Liver (tissue), 9 donors: ENCODE results near the gene UBA3. TPM values are rescaled to one million over a fixed set of nuclear protein-coding genes. Genes with fewer than 3 reads are reported as not detected.

Experiments used
- DNase-seq: peaks from one replicate; pipeline ENCODE4 v3.0.0-alpha.2; 2017; ENCODE audit warnings: low spot score
- H3K27ac ChIP-seq, 2 donors: one replicate each; pipeline ENCODE4 v1.7.0; 2013; ENCODE audit warnings: inconsistent platforms in 2 of 2, low read length in 2 of 2, control low read depth in 1 of 2, low read depth in 1 of 2, mild to moderate bottlenecking in 1 of 2
- H3K27me3 ChIP-seq, 4 donors: one replicate each; pipeline versions ENCODE4 v1.6.1 to v1.7.0; 2013; ENCODE audit warnings: low read length in 3 of 4, inconsistent platforms in 1 of 4, mild to moderate bottlenecking in 1 of 4, moderate library complexity in 1 of 4; ENCODE audit not compliant: control insufficient read depth in 4 of 4, insufficient read depth in 4 of 4
- H3K36me3 ChIP-seq, 4 donors: one replicate each; pipeline versions ENCODE4 v1.6.1 to v1.7.0; 2013; ENCODE audit warnings: low read length in 3 of 4, mild to moderate bottlenecking in 3 of 4, low read depth in 1 of 4, moderate library complexity in 1 of 4; ENCODE audit not compliant: control insufficient read depth in 4 of 4, insufficient read depth in 3 of 4
- H3K4me1 ChIP-seq, 4 donors: one replicate each; pipeline versions ENCODE4 v1.6.1 to v1.7.0; 2013; ENCODE audit warnings: low read length in 3 of 4, mild to moderate bottlenecking in 3 of 4, moderate library complexity in 1 of 4; ENCODE audit not compliant: control insufficient read depth in 4 of 4, insufficient read depth in 4 of 4
- H3K4me3 ChIP-seq, 3 donors: one replicate each; pipeline versions ENCODE4 v1.6.1 to v1.7.0; 2013; ENCODE audit warnings: low read length in 3 of 3, control low read depth in 1 of 3, low read depth in 1 of 3, mild to moderate bottlenecking in 1 of 3
- H3K9ac ChIP-seq, 2 donors: one replicate each; pipeline ENCODE4 v1.7.0; 2013; ENCODE audit warnings: low read length in 2 of 2, mild to moderate bottlenecking in 2 of 2, moderate library complexity in 2 of 2, control low read depth in 1 of 2, low read depth in 1 of 2
- H3K9me3 ChIP-seq, 4 donors: one replicate each; pipeline versions ENCODE4 v1.6.1 to v1.7.0; 2013; ENCODE audit warnings: low read length in 3 of 4; ENCODE audit not compliant: control insufficient read depth in 4 of 4
- ATF3 ChIP-seq: IDR thresholded peaks from 2 replicates; pipeline ENCODE4 v1.6.1; 2016; ENCODE audit warnings: antibody characterized with exemption
- EGR1 ChIP-seq, 2 donors: IDR thresholded peaks; 2 replicates each; pipeline ENCODE4 v1.6.1; 2016 to 2018; ENCODE audit warnings: antibody characterized with exemption in 2 of 2, low read depth in 2 of 2
- FOXA1 ChIP-seq: IDR thresholded peaks from 2 replicates; pipeline ENCODE4 v1.6.1; 2016; ENCODE audit warnings: antibody characterized with exemption
- FOXA2 ChIP-seq: IDR thresholded peaks from 2 replicates; pipeline ENCODE4 v1.6.1; 2016; ENCODE audit warnings: antibody characterized with exemption
- GABPA ChIP-seq, 2 donors: IDR thresholded peaks in 1 of 2; conservative IDR thresholded peaks in 1 of 2; 2 replicates each; pipeline ENCODE4 v1.6.1; 2016; ENCODE audit warnings: antibody characterized with exemption in 2 of 2, mild to moderate bottlenecking in 1 of 2, moderate library complexity in 1 of 2
- HNF4A ChIP-seq, 2 donors: conservative IDR thresholded peaks; 2 replicates each; pipeline ENCODE4 v1.6.1; 2016; ENCODE audit warnings: antibody characterized with exemption in 2 of 2, mild to moderate bottlenecking in 2 of 2
- HNF4G ChIP-seq: IDR thresholded peaks from 2 replicates; pipeline ENCODE4 v1.6.1; 2016; ENCODE audit warnings: antibody characterized with exemption
- JUND ChIP-seq, 2 donors: IDR thresholded peaks; 2 replicates each; pipeline ENCODE4 v1.6.1; 2016; ENCODE audit warnings: antibody characterized with exemption in 2 of 2
- NR2F2 ChIP-seq: IDR thresholded peaks from 2 replicates; pipeline ENCODE4 v1.6.1; 2016; ENCODE audit warnings: antibody characterized with exemption
- RAD21 ChIP-seq, 2 donors: IDR thresholded peaks; 2 replicates each; pipeline ENCODE4 v1.6.1; 2016; ENCODE audit warnings: antibody characterized with exemption in 2 of 2, mild to moderate bottlenecking in 2 of 2
- REST ChIP-seq: IDR thresholded peaks from 2 replicates; pipeline ENCODE4 v1.6.1; 2016; ENCODE audit warnings: antibody characterized with exemption, mild to moderate bottlenecking
- RXRA ChIP-seq, 2 donors: IDR thresholded peaks; 2 replicates each; pipeline ENCODE4 v1.6.1; 2017 to 2018; ENCODE audit warnings: antibody characterized with exemption in 2 of 2, mild to moderate bottlenecking in 1 of 2
- SP1 ChIP-seq: IDR thresholded peaks from 2 replicates; pipeline ENCODE4 v1.6.1; 2018; ENCODE audit warnings: antibody characterized with exemption, mild to moderate bottlenecking
- TAF1 ChIP-seq: conservative IDR thresholded peaks from 2 replicates; pipeline ENCODE4 v1.6.1; 2016; ENCODE audit warnings: antibody characterized with exemption, mild to moderate bottlenecking
- YY1 ChIP-seq: IDR thresholded peaks from 2 replicates; pipeline ENCODE4 v1.6.1; 2016; ENCODE audit warnings: antibody characterized with exemption, mild to moderate bottlenecking
- ZBTB33 ChIP-seq: IDR thresholded peaks from 2 replicates; pipeline ENCODE4 v1.6.1; 2016; ENCODE audit warnings: antibody characterized with exemption
- WGBS: extraction: QIAGEN DNeasy Blood & Tissue Kit; methylation state at CpG from one replicate; pipeline ENCODE4 v1.1.7; 2013; 5-methylcytosine and 5-hydroxymethylcytosine counted together
- polyA plus RNA-seq, 2 donors: library from polyadenylated mRNA; stranded (reverse) in 1 of 2; unstranded in 1 of 2; fragments of 200-250 nt in 1 of 2; fragments of >200 nt in 1 of 2; fragmentation: Nextera tagmentation in 1 of 2; extraction: Ambion mirVana in 1 of 2; gene quantifications; one replicate each; pipeline versions ENCODE4 v1.2.1 to v1.2.3, GENCODE V29; 2013 to 2015
- total RNA-seq, 2 donors: library from RNA; depleted of rRNA; stranded (reverse); fragments of >200 nt; gene quantifications; one replicate each; pipeline ENCODE4 v1.2.3, GENCODE V29; 2014
- TF ChIP-seq, protein P1 (sequence below): fragments of 150-350 bp; IDR thresholded peaks from 2 replicates; pipeline ENCODE4 v1.5.1; 2017; ENCODE audit warnings: improper control_type of control experiment, low read depth, low read length; ENCODE audit not compliant: missing input control
- TF ChIP-seq, protein P2 (sequence below): IDR thresholded peaks from 2 replicates; pipeline ENCODE4 v1.6.1; 2016; ENCODE audit warnings: antibody characterized with exemption
- donor health status: healthy.
- donor health status: healthy.
- donor health status: healthy.
- donor health status: healthy.
- donor health status: healthy.

Gene UBA3
- total and polyA plus RNA-seq, 4 donors = 13.1 to 34.4 (median 26.4) TPM

GRCh38 chr3:69110941-69111546 lies 30.9 kb upstream of the UBA3 start:
- Histone ChIP-seq H3K9me3 (no peaks in the 10 kb centered on the region), H3K4me1 (no peaks in the 10 kb centered on the region), H3K27me3 (no peaks in the 10 kb centered on the region), H3K27ac (no peak overlapping the region), H3K36me3 (peaks cover 0 to under 1% (median 0%) of the 10 kb centered on the region in 4 donors), H3K4me3 (no peak overlapping the region), H3K9ac (no peak overlapping the region)
- no peak for DNase-seq
- TF ChIP-seq RXRA (IDR thresholded peaks at IDR 0.05) = no peak
- TF ChIP-seq TAF1 = no peak
- no peak for TF ChIP-seq NR2F2
- TF ChIP-seq ZBTB33 = no peak
- no peak for TF ChIP-seq FOXA1
- TF ChIP-seq HNF4A (conservative IDR thresholded peaks at IDR 0.05) = no peak
- TF ChIP-seq, protein P1, sequence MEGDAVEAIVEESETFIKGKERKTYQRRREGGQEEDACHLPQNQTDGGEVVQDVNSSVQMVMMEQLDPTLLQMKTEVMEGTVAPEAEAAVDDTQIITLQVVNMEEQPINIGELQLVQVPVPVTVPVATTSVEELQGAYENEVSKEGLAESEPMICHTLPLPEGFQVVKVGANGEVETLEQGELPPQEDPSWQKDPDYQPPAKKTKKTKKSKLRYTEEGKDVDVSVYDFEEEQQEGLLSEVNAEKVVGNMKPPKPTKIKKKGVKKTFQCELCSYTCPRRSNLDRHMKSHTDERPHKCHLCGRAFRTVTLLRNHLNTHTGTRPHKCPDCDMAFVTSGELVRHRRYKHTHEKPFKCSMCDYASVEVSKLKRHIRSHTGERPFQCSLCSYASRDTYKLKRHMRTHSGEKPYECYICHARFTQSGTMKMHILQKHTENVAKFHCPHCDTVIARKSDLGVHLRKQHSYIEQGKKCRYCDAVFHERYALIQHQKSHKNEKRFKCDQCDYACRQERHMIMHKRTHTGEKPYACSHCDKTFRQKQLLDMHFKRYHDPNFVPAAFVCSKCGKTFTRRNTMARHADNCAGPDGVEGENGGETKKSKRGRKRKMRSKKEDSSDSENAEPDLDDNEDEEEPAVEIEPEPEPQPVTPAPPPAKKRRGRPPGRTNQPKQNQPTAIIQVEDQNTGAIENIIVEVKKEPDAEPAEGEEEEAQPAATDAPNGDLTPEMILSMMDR = no peak
- no peak for TF ChIP-seq RAD21 (IDR thresholded peaks at IDR 0.05)
- no peak for TF ChIP-seq ATF3
- TF ChIP-seq YY1 = no peak
- 63% methylated on average over 1 of the region's 1 CpG for WGBS

GRCh38 chr3:69108811-69109210 lies 28.6 kb upstream of the UBA3 start:
- 80% methylated on average over 5 of the region's 5 CpGs for WGBS
- no peak overlapping the region for H3K27ac ChIP-seq

More at GRCh38 chr3:69108811-69109210, 28.6 kb upstream of the UBA3 start:
- Histone ChIP-seq H3K27me3 (no peaks in the 10 kb centered on the region), H3K9ac (no peak overlapping the region), H3K9me3 (no peaks in the 10 kb centered on the region), H3K4me1 (no peaks in the 10 kb centered on the region), H3K36me3 (peaks cover 0 to 14% (median 8%) of the 10 kb centered on the region in 4 donors), H3K4me3 (no peak overlapping the region)
- DNase-seq = no peak
- TF ChIP-seq HNF4G (no peak), FOXA2 (no peak), JUND (IDR thresholded peaks at IDR 0.05) (no peak), RAD21 (IDR thresholded peaks at IDR 0.05) (no peak), NR2F2 (no peak), RXRA (IDR thresholded peaks at IDR 0.05) (no peak), FOXA1 (no peak), SP1 (no peak), EGR1 (IDR thresholded peaks at IDR 0.05; ENCODE audit: low read depth in 2 of 2) (no peak), ATF3 (no peak), HNF4A (conservative IDR thresholded peaks at IDR 0.05) (no peak), TAF1 (no peak), YY1 (no peak), REST (no peak), GABPA (IDR thresholded peaks at IDR 0.05 in 1 of 2, conservative IDR thresholded peaks at IDR 0.05 in 1 of 2) (no peak)
- TF ChIP-seq, protein P1 = no peak
- TF ChIP-seq, protein P2, sequence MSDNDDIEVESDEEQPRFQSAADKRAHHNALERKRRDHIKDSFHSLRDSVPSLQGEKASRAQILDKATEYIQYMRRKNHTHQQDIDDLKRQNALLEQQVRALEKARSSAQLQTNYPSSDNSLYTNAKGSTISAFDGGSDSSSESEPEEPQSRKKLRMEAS = no peak
